ENCODE data around the gene ACAN. TPM values are rescaled to one million over a fixed set of nuclear protein-coding genes. Genes with fewer than 3 reads are reported as not detected.
A peak's percentile ranks its signal among the peaks of the same experiment; 100 is the strongest.

The ACAN gene
- not detected for polyA plus RNA-seq

DNA sequence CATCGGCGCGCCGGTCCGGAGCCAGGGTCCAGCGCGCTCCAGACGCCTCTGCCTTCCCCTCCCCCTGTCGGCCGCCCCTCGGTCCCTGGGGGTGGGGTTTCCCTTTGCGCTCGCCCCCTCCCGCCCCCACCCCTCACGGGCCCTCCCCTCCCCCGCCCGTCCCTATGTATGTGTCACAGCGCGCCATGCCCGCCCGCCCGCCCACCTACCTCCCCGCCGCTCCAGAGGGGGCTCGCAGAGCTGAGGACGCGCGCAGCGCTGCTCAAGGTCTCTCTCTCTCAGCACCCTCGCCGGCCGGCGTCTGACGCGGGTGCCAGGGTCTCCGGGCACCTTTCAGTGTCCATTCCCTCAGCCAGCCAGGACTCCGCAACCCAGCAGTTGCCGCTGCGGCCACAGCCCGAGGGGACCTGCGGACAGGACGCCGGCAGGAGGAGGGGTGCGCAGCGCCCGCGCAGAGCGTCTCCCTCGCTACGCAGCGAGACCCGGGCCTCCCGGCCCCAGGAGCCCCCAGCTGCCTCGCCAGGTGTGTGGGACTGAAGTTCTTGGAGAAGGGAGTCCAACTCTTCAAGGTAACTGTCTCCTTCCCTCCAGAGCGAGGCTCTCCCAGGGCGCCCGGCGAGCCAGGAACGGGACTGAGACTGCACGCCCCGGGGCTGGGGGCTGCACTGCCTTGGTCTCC lies at the start of gene ACAN:
ACAN (plus strand) TSS at position 196 of the 679 bp plus-strand sequence. CDS start 32,771 bp downstream, outside the sequence.
- H3K36me3 Mint-ChIP-seq, result no peaks in the 10 kb centered on the region
- H3K4me1 Mint-ChIP-seq, result peaks cover 0 to 11% (median 6%) of the 10 kb centered on the region in 3 donors
- no peak within 1 kb of the TSS for H3K27ac Mint-ChIP-seq
- H3K4me3 Mint-ChIP-seq, result peak within 1 kb of the TSS in 2 of 4 donors; percentile 30 to 83
- H3K9me3 Mint-ChIP-seq, result no peaks in the 10 kb centered on the region
- H3K27me3 Mint-ChIP-seq, result peaks cover 49% of the 10 kb centered on the region

DNA sequence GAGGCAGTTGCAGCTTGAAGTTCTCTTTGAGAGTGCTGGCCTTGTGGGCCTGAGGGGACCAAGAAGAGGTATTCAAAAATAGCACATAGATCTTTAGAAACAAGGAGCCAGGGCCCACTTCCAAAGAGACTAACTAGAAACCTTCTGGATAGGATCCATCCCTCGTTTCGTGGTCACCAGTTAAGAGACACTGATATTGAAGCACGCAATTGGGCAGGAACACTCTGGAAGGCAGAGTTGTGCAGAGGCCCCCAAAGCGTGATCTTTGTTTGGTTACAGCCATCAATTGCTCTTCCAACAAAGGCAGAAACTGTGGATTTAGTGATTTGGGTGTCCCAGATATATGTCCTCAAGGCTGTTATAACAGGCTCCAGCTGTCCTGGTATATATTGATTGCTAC lies 46.7 kb upstream of the ACAN start:
- Mint-ChIP-seq H3K27me3 (peaks cover 5% of the 10 kb centered on the region), H3K27ac (no peak overlapping the region), H3K36me3 (no peaks in the 10 kb centered on the region), H3K9me3 (peaks cover 0 to 6% (median 5%) of the 10 kb centered on the region in 3 donors), H3K4me3 (no peak overlapping the region), H3K4me1 (peaks cover 0 to 4% (median 1%) of the 10 kb centered on the region in 3 donors)

DNA sequence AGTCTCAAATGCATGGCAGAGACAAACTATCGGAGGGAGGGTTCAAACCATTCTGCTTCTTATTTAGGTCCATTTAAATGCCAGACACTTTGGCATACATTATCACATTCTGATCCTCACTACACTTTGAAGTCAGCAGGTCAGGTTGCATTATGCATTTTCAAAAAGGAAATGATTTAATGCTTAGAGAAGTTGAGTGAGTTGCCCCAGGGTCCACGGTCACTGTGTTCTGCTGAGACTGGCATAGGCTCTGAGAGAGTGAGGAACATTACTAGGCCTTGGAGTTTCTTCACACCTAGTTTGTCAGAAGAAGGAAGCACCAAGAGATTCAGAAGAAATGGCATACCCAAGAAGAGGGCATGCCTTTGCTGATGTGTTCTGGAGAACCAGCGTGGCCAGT lies 46.3 kb upstream of the ACAN start:
- Mint-ChIP-seq H3K27me3 (peaks cover 3% of the 10 kb centered on the region), H3K9me3 (peaks cover 0 to 6% (median 5%) of the 10 kb centered on the region in 3 donors), H3K36me3 (no peaks in the 10 kb centered on the region), H3K4me1 (peaks cover 0 to 4% (median 1%) of the 10 kb centered on the region in 3 donors), H3K27ac (no peak overlapping the region), H3K4me3 (no peak overlapping the region)

DNA sequence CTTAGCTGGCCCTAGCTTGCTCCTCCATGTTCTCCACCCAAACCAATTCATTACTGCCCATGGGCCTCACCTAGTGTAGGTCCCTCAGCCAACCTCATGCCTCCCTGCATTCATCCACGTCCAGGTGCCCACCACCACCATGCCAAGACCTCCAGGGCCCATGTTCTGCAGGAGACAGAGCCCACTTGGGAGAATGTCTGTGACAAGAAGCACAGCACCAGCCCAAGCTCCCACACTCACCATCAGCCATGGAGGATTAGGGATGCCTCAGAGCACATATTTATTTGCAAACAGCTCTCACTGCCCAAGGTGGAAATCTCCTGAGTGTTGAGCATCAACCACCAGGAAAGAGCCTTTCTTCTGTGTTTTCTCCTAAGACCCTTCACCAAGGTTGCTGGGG lies 43.4 kb upstream of the ACAN start:
- H3K4me3 Mint-ChIP-seq, result no peak overlapping the region
- H3K27ac Mint-ChIP-seq, result no peak overlapping the region
- peaks cover 0 to 6% (median 5%) of the 10 kb centered on the region in 3 donors for H3K9me3 Mint-ChIP-seq
- H3K36me3 Mint-ChIP-seq, result no peaks in the 10 kb centered on the region
- H3K27me3 Mint-ChIP-seq, result peaks cover 3% of the 10 kb centered on the region
- no peaks in the 10 kb centered on the region for H3K4me1 Mint-ChIP-seq

DNA sequence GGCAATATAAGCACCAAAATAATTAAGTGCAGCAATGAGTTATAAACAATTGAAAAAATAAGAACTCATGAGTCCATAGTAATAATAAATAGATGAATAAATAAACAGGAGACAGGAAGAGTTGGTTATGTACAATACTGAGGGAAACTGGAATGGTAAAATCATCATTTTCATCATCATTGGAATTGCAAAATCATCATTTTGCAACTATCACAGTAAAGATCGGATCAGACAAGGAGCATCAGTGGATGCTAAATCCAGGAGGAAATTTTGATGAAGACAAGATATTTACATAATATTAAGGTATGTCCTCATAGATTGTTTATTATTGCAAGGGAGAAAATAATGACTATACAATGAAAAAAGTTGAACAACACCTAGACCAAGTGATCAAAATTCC lies 38.8 kb upstream of the ACAN start:
- Mint-ChIP-seq H3K4me3 (no peak overlapping the region), H3K4me1 (no peaks in the 10 kb centered on the region), H3K27ac (no peak overlapping the region), H3K36me3 (no peaks in the 10 kb centered on the region), H3K9me3 (peaks cover 0 to 6% (median 0%) of the 10 kb centered on the region in 3 donors), H3K27me3 (peaks cover 16% of the 10 kb centered on the region)

DNA sequence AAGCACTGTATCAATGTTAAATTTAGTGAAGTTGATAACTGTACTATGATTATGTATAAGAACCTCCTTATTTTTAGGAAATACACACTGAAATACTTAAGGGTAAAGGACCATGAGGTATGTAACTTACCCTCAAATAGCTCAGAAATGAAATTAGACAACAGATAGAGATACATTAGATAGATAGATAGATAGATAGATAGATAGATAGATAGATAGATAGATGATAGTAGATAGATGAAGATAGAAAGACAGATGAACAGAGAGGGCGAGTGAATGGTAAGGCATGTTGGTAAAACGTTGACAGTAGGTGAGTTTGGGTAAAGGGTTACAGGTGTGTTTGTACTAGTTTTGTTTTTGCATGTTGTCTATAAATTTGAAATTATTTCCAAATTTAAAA lies 38.0 kb upstream of the ACAN start:
- Mint-ChIP-seq H3K27ac (no peak overlapping the region), H3K4me1 (no peaks in the 10 kb centered on the region), H3K9me3 (peaks cover 3 to 8% (median 5%) of the 10 kb centered on the region in 3 donors), H3K27me3 (peaks cover 18% of the 10 kb centered on the region), H3K36me3 (peaks cover 2% of the 10 kb centered on the region), H3K4me3 (no peak overlapping the region)

DNA sequence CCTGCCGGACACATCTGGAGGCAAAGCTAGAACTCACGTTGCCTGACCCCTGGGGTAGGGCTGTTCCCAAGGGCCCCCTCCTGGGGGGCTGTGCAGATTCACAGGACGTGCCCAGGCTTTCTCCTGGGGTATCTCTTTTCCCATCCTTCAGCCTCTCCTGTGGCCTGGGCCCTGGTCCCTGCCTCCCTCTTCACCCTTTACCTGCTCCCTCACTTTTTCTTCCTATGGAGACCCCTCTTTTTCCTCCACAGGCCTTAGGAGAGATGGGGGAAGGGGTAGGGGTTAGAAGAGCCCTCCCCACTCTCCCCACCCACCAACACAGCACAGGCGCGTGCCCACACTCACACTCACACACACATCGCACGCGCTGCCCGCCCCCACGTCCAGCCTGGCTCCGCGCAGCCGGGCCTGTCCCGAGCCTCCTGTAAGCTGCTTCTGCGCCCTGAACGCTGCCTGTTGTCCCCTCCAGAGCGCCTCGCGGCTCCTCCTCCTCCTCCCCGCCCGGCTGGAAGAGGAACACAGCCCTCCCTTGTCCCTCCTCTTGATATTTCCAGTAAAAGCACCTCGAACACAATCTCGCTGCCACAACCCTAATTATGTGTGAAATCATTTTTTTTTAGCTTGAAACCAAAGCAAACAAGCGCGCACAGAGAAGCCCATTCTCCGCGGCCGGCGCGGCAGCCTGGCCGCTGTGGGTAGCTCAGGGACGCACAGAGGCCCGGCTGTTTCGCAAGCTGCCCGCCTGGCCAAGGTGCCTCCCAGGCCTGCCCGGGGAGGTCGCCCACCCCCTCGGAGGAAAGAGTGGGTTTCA lies 33.9 kb upstream of the ACAN start:
- peaks cover 3 to 18% (median 17%) of the 10 kb centered on the region in 3 donors for H3K9me3 Mint-ChIP-seq
- H3K27ac Mint-ChIP-seq, result peak overlapping the region in 1 of 3 donors; percentile 85
- H3K4me1 Mint-ChIP-seq, result no peaks in the 10 kb centered on the region
- H3K27me3 Mint-ChIP-seq, result peaks cover 23% of the 10 kb centered on the region
- H3K36me3 Mint-ChIP-seq, result peaks cover 7% of the 10 kb centered on the region
- no peak overlapping the region for H3K4me3 Mint-ChIP-seq

DNA sequence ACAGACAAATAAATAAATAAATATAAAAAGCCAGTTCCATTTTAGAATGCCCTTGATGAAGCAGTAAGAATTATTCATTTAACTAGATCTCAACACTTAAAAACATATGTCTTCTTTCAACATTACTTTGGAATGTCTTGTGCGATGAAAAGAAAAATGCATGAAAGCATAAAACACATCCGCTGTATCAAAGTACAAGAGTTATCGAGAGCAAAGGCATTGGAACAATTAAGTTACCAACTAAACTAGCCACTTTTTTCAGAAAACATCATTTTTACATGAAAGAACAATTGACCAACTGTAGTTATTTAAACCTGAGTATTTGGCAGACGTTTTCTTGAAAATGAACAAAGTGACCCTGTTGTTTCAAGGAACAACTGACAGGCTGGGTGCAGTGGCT lies 27.5 kb upstream of the ACAN start:
- H3K4me1 Mint-ChIP-seq, result peaks cover 0 to 2% (median 0%) of the 10 kb centered on the region in 3 donors

DNA sequence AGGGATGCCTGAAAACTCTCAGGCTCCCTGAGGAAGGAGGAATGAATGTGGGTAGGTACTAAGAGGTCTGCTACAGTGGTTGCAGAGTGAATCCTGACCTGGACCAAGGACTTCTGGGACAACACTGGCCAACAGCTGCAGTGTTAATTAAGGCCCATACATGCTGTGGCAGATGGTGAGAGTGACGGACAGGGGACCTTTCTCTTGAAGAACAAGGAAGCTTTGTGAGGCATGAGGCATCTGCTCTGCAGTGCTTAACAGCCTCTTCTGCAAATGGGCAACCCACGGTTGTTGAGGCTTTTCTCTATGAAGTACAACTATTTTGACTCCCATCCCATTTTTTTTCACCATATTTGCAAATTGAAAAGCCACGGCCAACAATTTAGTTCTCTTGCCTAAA lies 26.6 kb upstream of the ACAN start:
- Mint-ChIP-seq H3K36me3 (peaks cover 4% of the 10 kb centered on the region), H3K27me3 (peaks cover 6% of the 10 kb centered on the region), H3K27ac (no peak overlapping the region), H3K4me1 (peaks cover 0 to 2% (median 0%) of the 10 kb centered on the region in 3 donors), H3K4me3 (no peak overlapping the region), H3K9me3 (peaks cover 5 to 14% (median 11%) of the 10 kb centered on the region in 3 donors)

More for the DNA sequence above, 27.5 kb upstream of the ACAN start:
- H3K9me3 Mint-ChIP-seq, result peaks cover 5 to 19% (median 17%) of the 10 kb centered on the region in 3 donors
- peaks cover 6% of the 10 kb centered on the region for H3K36me3 Mint-ChIP-seq
- no peak overlapping the region for H3K4me3 Mint-ChIP-seq
- no peak overlapping the region for H3K27ac Mint-ChIP-seq
- H3K27me3 Mint-ChIP-seq, result peaks cover 10% of the 10 kb centered on the region

DNA sequence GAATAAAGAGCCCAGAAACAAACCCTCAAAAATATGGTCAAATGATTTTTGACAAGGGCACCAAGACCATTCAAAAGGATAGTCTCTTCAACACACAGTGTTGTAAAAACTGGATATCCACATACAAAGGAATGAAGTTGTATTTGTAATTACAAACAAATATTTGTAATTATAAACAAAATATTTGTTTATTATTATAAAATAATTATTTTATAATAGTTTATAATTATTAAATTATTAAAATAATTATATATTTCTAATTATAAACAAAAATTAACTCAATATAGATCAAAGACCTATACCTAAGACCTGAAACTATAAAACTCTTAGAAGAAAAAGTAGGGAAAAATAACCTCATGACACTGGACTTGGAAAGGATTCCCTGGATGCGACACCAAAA lies 23.3 kb upstream of the ACAN start:
- Mint-ChIP-seq H3K27ac (no peak overlapping the region), H3K27me3 (peaks cover 4% of the 10 kb centered on the region), H3K4me1 (peaks cover 0 to 2% (median 0%) of the 10 kb centered on the region in 3 donors), H3K9me3 (peaks cover 5 to 9% (median 7%) of the 10 kb centered on the region in 3 donors), H3K4me3 (no peak overlapping the region), H3K36me3 (peaks cover 2% of the 10 kb centered on the region)

DNA sequence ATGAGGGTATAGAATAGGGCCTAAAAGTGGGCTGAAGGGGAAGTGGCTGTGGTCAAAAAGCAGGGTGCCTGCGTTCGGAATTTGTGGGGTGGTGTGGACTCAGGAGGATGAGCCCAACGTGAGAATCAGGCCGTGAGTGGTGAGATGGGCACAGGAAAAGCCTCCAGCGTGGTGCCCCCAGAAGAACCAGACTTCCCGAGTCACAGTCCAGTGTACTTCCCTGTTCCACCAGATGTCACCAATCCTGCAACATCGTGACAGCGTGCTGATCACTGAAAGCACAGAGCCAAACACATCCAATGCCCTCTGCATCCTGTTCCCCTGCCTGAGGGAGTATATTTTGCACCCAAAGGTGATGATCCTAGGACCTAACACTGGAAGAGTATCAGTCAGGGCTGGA lies 20.8 kb upstream of the ACAN start:
- Mint-ChIP-seq H3K9me3 (peaks cover 0 to 4% (median 3%) of the 10 kb centered on the region in 3 donors), H3K4me3 (no peak overlapping the region), H3K27ac (no peak overlapping the region), H3K27me3 (peaks cover 5% of the 10 kb centered on the region), H3K36me3 (no peaks in the 10 kb centered on the region), H3K4me1 (peaks cover 0 to 2% (median 0%) of the 10 kb centered on the region in 3 donors)

DNA sequence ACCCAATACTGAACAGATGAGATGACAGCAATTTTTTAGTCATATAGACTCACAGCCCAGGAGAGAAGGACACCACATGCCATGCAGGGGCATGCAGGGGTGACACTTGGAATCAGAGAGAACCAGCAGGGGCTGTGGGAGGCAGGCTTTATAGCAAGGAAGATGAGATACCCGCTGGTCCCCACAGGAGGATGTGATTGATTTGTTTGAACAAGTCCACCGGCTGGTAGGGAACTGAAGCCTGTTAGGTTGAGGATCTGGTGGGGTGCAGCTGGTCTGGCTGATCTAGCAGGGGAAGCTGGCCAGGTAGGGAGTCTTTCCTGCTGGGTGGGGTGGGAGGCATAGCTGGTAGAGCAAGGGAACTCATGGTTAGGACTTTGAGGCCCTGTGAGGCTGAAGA lies 18.0 kb upstream of the ACAN start:
- peaks cover 0 to 4% (median 3%) of the 10 kb centered on the region in 3 donors for H3K9me3 Mint-ChIP-seq
- no peaks in the 10 kb centered on the region for H3K4me1 Mint-ChIP-seq
- H3K27me3 Mint-ChIP-seq, result peaks cover 4% of the 10 kb centered on the region
- H3K36me3 Mint-ChIP-seq, result no peaks in the 10 kb centered on the region
- H3K27ac Mint-ChIP-seq, result no peak overlapping the region
- H3K4me3 Mint-ChIP-seq, result no peak overlapping the region

DNA sequence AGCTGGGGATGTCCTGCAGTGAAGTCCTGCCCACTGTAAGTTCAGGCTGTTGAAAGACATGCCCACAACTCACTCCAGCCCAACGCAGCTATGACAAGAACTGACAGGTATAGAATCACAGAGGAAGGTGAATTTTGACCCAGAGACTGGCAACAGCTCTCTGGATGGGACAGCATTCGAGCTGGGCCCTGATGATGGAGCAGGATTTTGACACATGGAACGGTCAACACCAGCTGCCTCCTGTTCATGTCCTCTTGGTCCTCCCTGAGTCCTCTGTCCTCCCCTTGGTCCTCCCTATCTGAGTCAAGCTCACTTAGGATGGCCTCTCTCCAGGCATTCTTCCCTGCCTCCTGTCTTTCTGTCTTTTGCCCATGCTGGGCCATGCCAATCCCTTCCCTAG lies 15.2 kb upstream of the ACAN start:
- Mint-ChIP-seq H3K4me1 (no peaks in the 10 kb centered on the region), H3K27ac (peak overlapping the region in 1 of 3 donors; percentile 47), H3K36me3 (no peaks in the 10 kb centered on the region), H3K9me3 (peaks cover 0 to 4% (median 3%) of the 10 kb centered on the region in 3 donors), H3K4me3 (no peak overlapping the region), H3K27me3 (peaks cover 23% of the 10 kb centered on the region)

DNA sequence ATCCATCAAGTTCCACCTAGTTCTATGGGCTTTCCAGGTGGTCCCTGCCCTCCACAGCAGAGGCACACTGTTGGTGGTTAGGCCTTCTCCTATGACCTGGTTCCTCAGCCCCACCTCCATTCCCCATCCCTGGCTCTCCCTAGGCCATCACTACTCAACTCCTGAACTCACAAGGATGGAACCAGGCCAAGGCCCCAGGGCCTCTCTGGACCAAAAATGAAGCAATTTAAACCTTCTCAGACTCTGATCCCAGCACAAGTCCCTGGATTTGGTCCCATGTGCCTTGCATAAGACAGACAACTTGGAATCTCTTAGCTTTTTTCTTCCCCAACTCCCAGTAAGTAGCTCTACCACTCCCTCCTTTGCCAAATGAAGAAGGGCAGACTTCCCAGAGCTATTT lies 14.4 kb upstream of the ACAN start:
- Mint-ChIP-seq H3K27ac (no peak overlapping the region), H3K4me1 (no peaks in the 10 kb centered on the region), H3K36me3 (no peaks in the 10 kb centered on the region), H3K27me3 (peaks cover 28% of the 10 kb centered on the region), H3K4me3 (no peak overlapping the region), H3K9me3 (peaks cover 0 to 4% (median 3%) of the 10 kb centered on the region in 3 donors)

DNA sequence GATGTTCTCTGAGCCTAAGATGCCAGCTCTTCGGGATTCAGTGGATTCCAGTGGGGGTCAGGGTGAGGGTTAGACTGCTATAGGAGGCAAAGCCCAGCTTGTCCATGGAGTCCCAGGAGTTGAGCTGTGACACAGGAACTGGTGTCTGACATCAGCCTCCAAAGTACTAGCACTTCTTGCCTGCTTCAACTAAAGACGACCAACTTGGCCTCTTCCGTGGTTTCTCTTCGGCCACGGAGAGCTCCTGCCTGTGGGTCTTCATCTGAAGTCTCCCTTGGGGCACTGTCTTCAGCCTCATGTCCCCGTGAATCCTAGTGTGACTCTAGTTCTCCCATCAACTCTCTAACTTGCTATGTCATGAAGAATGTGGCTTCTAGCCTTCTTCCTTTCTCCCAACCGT lies 12.8 kb upstream of the ACAN start:
- Mint-ChIP-seq H3K9me3 (peaks cover 0 to 4% (median 3%) of the 10 kb centered on the region in 3 donors), H3K27me3 (peaks cover 31% of the 10 kb centered on the region), H3K4me3 (no peak overlapping the region), H3K4me1 (no peaks in the 10 kb centered on the region), H3K36me3 (no peaks in the 10 kb centered on the region), H3K27ac (no peak overlapping the region)
